GM12891 (cell line): ENCODE measurements around the gene SLC19A1.

Experiments used
- DNase-seq: peaks from one replicate; pipeline ENCODE4 v3.0.0; 2011; ENCODE audit warnings: low spot score; ENCODE audit not compliant: insufficient read length
- FAIRE-seq: peaks from 2 replicates; lab custom pipeline; 2011; peaks lifted over from hg19 to GRCh38; lab: Jason Lieb, UNC
- PAX5 ChIP-seq: IDR thresholded peaks from 2 replicates; pipeline ENCODE4 v1.6.1; 2011; ENCODE audit warnings: low read length, moderate library complexity, mild to moderate bottlenecking; ENCODE audit not compliant: insufficient read depth, severe bottlenecking
- POLR2A ChIP-seq: IDR thresholded peaks from 2 replicates; pipeline ENCODE4 v1.6.1; 2011; ENCODE audit warnings: low read depth, low read length, control low read depth
- POLR2AphosphoS5 ChIP-seq: IDR thresholded peaks from 2 replicates; pipeline ENCODE4 v1.6.1; 2011; ENCODE audit warnings: low read depth, low read length, control low read depth
- POU2F2 ChIP-seq: IDR thresholded peaks from 2 replicates; pipeline ENCODE4 v1.6.1; 2011; ENCODE audit warnings: low read depth, mild to moderate bottlenecking, control low read depth, low read length, moderate library complexity
- SPI1 ChIP-seq: IDR thresholded peaks from 2 replicates; pipeline ENCODE4 v1.6.1; 2011; ENCODE audit warnings: low read depth, low read length, control low read depth
- TAF1 ChIP-seq: IDR thresholded peaks from 2 replicates; pipeline ENCODE4 v1.6.1; 2011; ENCODE audit warnings: low read depth, low read length, control low read depth

Gene SLC19A1

GRCh38 chr21:45499970-45500577, 42.2 kb downstream of the SLC19A1 start:
- DNase-seq, result no peak

GRCh38 chr21:45499201-45499750, 43.0 kb downstream of the SLC19A1 start:
- no peak for FAIRE-seq
- no peak for TF ChIP-seq PAX5
- no peak for TF ChIP-seq TAF1
- no peak for TF ChIP-seq POLR2A
- no peak for TF ChIP-seq POLR2AphosphoS5
- no peak for DNase-seq

More at GRCh38 chr21:45499970-45500577, 42.2 kb downstream of the SLC19A1 start:
- TF ChIP-seq TAF1, result no peak
- no peak for TF ChIP-seq POU2F2
- no peak for TF ChIP-seq SPI1
- no peak for TF ChIP-seq PAX5
- TF ChIP-seq POLR2A, result no peak
- no peak for FAIRE-seq

DNA sequence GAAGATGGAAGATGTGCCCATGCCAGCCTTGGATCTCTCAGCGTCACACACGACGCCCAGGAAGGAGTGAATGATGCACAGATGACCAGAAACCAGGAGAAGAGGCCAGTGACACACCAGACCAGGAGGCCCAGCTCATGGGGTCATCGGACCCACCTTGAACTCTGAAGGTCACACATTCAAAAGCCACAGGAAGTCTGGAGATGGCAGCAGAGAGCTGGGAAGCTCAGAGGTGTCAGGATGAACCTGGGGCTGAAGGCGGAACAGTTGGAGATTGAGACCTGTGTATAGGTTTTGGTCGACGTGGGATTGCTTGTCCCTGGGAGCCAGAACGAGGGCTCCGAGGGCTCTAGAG, 43.6 kb downstream of the SLC19A1 start:
- TF ChIP-seq SPI1 (no peak), PAX5 (no peak), TAF1 (no peak), POLR2AphosphoS5 (no peak), POLR2A (no peak), POU2F2 (no peak)
- DNase-seq (no peak), FAIRE-seq (no peak)

DNA sequence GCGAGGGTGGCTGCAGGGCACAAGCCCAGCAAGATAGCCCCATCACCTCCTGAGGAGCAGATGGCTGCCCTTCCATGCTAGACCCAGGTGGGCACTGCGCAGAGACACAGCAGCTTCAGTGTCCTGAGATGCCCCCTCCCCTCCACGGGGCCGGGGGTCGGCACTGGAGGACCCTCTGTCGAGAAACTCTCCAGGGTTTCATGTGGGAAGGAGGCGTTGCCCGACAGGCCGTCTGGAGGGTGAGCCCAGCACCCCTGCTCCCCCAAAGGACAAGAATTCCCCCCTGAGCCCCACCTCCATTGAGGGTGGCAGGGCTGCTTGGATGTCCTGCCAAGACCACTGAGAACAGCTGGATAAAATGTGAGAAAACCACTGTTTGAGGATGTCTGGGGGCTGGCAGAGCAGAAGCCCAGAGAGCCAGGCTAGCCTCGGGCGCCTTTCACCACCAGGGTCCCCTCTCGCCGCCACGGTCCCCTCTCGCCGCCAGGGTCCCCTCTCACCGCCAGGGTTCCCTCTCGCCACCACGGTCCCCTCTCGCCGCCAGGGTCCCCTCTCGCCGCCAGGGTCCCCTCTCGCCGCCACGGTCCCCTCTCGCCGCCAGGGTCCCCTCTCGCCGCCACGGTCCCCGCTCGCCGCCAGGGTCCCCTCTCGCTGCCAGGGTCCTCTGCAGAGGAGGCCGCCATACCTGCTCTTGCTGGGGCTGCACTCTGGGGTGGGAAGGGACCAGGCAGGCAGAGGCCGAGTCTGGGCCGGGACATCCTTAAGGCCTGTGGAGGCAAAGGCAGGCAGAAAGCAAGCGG, 44.2 kb downstream of the SLC19A1 start:
- FAIRE-seq (no peak), DNase-seq (no peak)

DNA sequence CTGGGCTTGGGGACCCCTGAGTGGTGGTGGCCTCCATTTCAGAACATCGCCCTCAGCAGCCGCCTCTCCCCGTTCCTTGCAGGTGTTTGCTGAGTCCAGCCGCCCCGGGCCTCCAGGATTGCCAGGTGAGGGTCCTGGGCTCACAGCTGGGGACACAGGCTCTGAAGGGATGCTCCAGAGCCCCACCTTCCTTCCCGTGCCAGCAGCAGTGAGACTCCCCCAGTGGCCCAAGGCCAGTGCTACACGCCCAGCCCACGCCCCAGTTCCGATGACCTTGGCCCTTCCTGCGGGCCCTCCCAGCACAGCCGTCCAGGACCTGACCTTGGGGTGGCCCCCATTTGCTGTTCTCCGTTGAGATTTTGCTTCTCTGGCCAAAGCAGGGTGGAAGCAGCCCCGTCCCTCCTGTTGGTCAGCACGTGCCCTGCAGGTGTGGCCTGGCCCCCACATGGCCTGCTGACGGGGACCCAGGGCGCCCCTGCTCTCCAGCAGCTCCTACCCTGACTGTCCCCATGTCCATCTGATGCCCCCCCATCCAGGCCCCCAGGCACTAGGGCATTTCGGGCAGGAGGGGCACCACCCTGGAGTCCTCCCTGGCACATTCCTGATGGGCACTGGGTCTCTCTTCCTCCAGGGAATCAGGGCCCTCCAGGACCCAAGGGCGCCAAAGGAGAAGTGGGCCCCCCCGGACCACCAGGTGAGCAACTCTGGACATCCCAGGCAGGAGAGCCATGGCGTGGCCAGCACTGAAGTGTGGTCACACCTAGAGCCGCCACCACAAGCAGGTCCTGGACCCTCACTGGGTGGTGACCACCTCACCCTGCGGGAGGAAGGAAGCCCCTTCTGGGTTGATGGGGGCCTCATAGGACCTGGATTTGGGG, 45.0 kb downstream of the SLC19A1 start:
- FAIRE-seq (no peak), DNase-seq (no peak)
- TF ChIP-seq PAX5 (no peak), POLR2AphosphoS5 (no peak), POLR2A (no peak), SPI1 (no peak), POU2F2 (no peak), TAF1 (no peak)

More for the DNA sequence above, 44.2 kb downstream of the SLC19A1 start:
- TF ChIP-seq POLR2AphosphoS5 (no peak), TAF1 (no peak), POU2F2 (no peak), SPI1 (no peak), PAX5 (no peak), POLR2A (no peak)

DNA sequence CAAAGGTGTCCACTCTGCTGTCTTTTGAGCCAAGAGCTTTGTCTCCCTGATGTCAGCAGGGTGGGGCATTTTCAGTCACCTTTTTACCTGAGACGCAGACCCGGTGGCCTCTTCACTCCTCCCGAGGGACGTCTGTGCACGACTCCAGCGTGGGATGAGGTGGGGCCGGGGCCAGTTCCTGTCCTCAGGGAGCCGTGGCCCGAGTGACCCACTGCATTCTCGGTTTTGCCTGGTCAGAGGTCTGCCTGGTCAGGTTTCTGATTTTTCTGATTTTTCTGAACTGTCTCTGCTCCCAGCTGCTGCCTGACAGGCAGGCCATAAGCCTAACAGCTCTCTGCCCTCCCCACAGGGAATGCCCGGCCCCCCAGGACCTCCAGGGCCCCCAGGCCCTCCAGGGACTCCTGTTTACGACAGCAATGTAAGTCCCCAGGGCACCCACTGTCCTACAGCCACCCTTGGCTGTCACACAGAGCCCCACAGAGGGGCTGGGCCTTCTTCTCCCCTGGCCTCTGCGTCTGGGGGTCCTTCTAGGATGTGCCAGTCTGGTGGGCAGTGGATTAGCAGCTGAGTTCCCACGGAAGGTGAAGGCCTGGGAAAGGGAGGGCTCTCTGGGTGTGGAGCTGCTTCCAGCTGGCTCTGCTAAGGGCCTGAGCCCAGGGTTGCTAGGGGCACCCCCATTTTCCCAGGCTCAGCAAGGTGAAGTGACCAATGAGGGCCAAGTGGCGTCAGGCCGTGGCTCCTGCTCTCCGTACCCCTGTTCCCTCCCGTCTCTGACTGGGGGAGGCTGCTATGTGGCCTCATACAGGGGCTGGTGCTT, 45.9 kb downstream of the SLC19A1 start:
- FAIRE-seq, result no peak
- TF ChIP-seq PAX5 (no peak), SPI1 (no peak)
- no peak for DNase-seq

- TF ChIP-seq SPI1 (no peak), POU2F2 (no peak), POLR2A (no peak), POLR2AphosphoS5 (no peak), PAX5 (no peak), TAF1 (no peak)
- DNase-seq (no peak), FAIRE-seq (no peak)
These were observed 47.2 kb downstream of the SLC19A1 start for GRCh38 chr21:45494851-45495680.

DNA sequence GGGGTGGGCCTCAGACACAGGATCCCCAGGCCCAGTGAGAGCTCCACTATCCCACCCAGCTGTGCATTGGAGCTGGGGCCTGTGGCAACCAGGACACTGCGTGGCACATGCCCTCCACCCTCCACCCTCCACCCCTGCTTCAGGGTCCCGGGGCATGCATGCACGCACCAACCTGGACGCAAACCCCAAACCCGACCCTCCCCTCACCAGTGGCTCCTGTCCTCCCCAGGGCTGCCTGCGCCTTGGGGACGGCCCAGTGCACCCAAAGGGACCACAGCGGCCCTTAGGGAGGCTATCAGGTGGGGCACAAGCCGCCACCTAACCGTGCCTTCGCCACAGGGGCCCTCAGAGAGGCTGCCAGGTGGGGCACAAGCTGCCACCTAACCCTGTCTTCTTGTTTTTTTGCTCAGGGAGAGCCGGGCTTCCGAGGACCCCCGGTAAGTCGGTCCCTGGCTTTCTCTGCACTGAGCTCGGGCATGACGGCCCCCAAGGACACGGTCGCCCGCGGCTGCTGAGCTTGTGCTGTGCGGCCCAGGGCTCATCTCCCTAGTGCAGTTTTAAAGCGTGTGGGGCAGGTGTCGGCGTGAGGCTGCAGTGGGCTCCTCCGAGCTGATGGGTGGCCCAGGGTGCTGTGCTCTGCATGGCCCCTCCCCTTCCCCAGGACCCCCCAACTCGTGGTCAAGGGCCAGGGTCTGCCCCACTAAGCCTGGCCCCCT, 47.9 kb downstream of the SLC19A1 start:
- DNase-seq (no peak), FAIRE-seq (no peak)
- TF ChIP-seq SPI1, result no peak
- no peak for TF ChIP-seq POU2F2
- no peak for TF ChIP-seq PAX5
- no peak for TF ChIP-seq POLR2A
- TF ChIP-seq POLR2AphosphoS5, result no peak
- TF ChIP-seq TAF1, result no peak
